Uterus (tissue), 4 donors: ENCODE data around the gene CD22. TPM values are rescaled to one million over a fixed set of nuclear protein-coding genes. Genes with fewer than 3 reads are reported as not detected.

Source experiments
- DNase-seq, 2 donors: peaks; one replicate each; pipeline ENCODE4 v3.0.0-alpha.2; 2019 to 2020
- H3K27ac ChIP-seq, 2 donors: fragments of 200-600 bp; sonication (generic); 1 replicate in 1 of 2; 2 replicates in 1 of 2; pipeline ENCODE4 v1.5.1; 2016 to 2018
- H3K27me3 ChIP-seq, 2 donors: fragments of 200-600 bp; sonication (generic); one replicate each; pipeline ENCODE4 v1.5.1; 2018 to 2019; ENCODE audit warnings: control low read depth in 1 of 2
- H3K36me3 ChIP-seq, 2 donors: fragments of 200-600 bp; sonication (generic); one replicate each; pipeline ENCODE4 v1.5.1; 2019; ENCODE audit warnings: control low read depth in 1 of 2
- H3K4me1 ChIP-seq, 2 donors: fragments of 200-600 bp; sonication (generic); one replicate each; pipeline ENCODE4 v1.5.1; 2018 to 2019; ENCODE audit warnings: control low read depth in 1 of 2
- H3K4me3 ChIP-seq, 2 donors: fragments of 200-600 bp; sonication (generic); 1 replicate in 1 of 2; 2 replicates in 1 of 2; pipeline ENCODE4 v1.5.1; 2018 to 2019; ENCODE audit warnings: mild to moderate bottlenecking in 1 of 2
- H3K9me3 ChIP-seq, 2 donors: fragments of 200-600 bp; sonication (generic); one replicate each; pipeline ENCODE4 v1.5.1; 2019; ENCODE audit warnings: control low read depth in 1 of 2
- POLR2A ChIP-seq, 2 donors: fragments of 450-650 bp; IDR thresholded peaks; one replicate each; pipeline ENCODE4 v1.6.1; 2016; ENCODE audit warnings: antibody characterized with exemption in 2 of 2, mild to moderate bottlenecking in 1 of 2, moderate library complexity in 1 of 2
- intact Hi-C: fragments of 100-400 bp; cut with DNase I; formaldehyde crosslinking; loops from one replicate; pipeline ENCODE4 v1.15.1; 2023; ENCODE audit warnings: low total_unique reads
- total RNA-seq, 4 donors: library from RNA; depleted of rRNA in 3 of 4; stranded (reverse); fragments of >200 nt in 3 of 4; gene quantifications; one replicate each; pipeline versions ENCODE4 v1.1.0 to v1.2.4, GENCODE V29; 2014 to 2023
- TF ChIP-seq, protein P1 (sequence below), 4 experiments: fragments of 200-600 bp in 2 of 4; fragments of 450-650 bp in 2 of 4; sonication (generic) in 2 of 4; IDR thresholded peaks; one replicate each; pipeline ENCODE4 v1.5.1; 2016 to 2019; ENCODE audit warnings: antibody characterized with exemption in 4 of 4, mild to moderate bottlenecking in 2 of 4, moderate library complexity in 1 of 4
- donor health status: DM: yes; HTN: yes; CAD: no.

CD22 gene
- total RNA-seq, 4 donors from 2014 or later = under 0.01 to 9.4 (median 1.3) TPM

DNA sequence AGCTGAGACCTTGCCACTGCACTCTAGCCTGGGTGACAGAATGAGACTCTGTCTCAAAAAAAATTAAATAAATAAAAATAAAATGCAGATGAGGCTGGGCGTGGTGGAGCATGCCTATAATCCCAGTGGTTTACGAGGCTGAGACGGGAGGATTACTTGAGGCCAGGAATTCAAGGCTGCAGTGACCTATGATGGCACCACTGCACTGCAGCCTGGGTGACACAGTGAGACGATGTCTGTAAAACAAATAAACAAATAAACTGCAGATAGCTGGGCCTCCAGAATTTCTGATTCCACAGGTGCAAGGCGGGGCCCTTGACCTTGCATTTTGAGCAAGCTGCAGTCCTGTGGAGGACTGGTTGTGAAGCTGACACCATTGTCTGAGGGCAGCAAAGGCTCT, 40.1 kb upstream of the CD22 start:
- Histone ChIP-seq H3K27me3 (no peaks in the 10 kb centered on the region), H3K9me3 (no peaks in the 10 kb centered on the region), H3K27ac (no peak overlapping the region), H3K4me3 (no peak overlapping the region), H3K4me1 (no peaks in the 10 kb centered on the region), H3K36me3 (no peaks in the 10 kb centered on the region)
- TF ChIP-seq, protein P1, sequence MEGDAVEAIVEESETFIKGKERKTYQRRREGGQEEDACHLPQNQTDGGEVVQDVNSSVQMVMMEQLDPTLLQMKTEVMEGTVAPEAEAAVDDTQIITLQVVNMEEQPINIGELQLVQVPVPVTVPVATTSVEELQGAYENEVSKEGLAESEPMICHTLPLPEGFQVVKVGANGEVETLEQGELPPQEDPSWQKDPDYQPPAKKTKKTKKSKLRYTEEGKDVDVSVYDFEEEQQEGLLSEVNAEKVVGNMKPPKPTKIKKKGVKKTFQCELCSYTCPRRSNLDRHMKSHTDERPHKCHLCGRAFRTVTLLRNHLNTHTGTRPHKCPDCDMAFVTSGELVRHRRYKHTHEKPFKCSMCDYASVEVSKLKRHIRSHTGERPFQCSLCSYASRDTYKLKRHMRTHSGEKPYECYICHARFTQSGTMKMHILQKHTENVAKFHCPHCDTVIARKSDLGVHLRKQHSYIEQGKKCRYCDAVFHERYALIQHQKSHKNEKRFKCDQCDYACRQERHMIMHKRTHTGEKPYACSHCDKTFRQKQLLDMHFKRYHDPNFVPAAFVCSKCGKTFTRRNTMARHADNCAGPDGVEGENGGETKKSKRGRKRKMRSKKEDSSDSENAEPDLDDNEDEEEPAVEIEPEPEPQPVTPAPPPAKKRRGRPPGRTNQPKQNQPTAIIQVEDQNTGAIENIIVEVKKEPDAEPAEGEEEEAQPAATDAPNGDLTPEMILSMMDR (IDR thresholded peaks at IDR 0.05) = no peak
- no peak for TF ChIP-seq POLR2A (IDR thresholded peaks at IDR 0.05)
- DNase-seq = no peak
- intact Hi-C loops = no loop called here

DNA sequence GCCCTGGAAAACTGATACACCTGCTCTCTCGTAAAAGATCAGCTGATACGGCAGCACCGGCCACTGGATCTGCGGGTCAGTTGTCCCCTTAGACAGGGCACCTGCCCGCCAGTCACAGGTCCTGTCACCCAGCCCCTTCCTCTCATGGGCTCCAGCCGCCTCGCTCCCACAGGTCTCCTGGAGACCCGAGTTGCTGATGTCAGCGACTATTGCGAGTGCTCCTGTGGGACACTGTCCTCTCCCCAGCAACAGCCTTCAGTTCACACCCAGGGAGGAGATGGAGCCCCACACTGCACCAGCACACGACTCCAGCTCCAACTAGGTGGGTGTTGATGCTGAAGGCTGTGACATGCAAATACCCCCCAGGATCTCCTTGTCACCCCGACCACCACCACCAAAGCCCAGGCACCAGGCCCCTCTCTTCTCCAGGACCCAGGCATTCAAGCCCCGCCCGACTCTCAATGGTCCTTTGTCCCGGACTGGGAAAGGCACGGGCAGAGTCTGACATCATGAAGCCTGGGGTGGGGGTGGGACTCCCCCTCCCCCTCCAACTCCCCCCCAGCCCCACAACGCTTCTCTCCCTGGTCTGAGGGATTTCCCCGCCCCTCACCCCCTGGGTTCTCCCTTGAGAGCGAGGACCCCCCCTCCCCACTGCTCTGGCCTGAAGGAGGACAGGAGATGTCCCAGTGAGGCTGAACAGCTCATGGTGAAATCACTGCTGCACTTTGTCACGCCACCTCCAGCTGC, 38.4 kb upstream of the CD22 start:
- no peak overlapping the region for H3K27ac ChIP-seq
- DNase-seq = no peak
- intact Hi-C loops = no loop called here
- no peaks in the 10 kb centered on the region for H3K27me3 ChIP-seq
- H3K36me3 ChIP-seq = no peaks in the 10 kb centered on the region
- no peaks in the 10 kb centered on the region for H3K4me1 ChIP-seq
- TF ChIP-seq POLR2A (IDR thresholded peaks at IDR 0.05) = no peak
- TF ChIP-seq, protein P1 (IDR thresholded peaks at IDR 0.05) = no peak
- no peaks in the 10 kb centered on the region for H3K9me3 ChIP-seq
- no peak overlapping the region for H3K4me3 ChIP-seq

DNA sequence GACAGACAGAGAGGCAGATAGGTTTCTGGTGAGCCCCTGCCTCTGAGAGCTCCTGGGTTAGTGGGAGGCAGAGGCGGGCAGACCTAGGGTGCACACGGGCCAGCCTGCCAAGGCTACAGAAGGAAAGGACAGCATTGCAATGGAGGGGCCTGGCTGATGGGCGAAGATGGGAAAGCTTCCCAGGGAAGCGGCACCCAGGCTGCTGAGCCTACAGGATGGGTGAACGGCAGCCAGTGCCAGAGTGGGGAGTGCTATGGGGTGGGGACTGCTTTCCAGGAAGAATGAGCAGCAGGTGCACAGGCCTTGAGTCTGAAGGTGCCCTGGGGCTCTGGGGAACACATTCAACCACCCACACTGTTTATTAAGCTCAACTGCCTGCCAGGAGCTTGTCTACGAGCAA, 37.7 kb upstream of the CD22 start:
- DNase-seq = no peak
- no peaks in the 10 kb centered on the region for H3K4me1 ChIP-seq
- no peaks in the 10 kb centered on the region for H3K9me3 ChIP-seq
- H3K27me3 ChIP-seq = no peaks in the 10 kb centered on the region
- intact Hi-C loops = no loop called here
- H3K4me3 ChIP-seq = no peak overlapping the region
- H3K36me3 ChIP-seq = no peaks in the 10 kb centered on the region
- TF ChIP-seq, protein P1 (IDR thresholded peaks at IDR 0.05) = no peak
- no peak for TF ChIP-seq POLR2A (IDR thresholded peaks at IDR 0.05)
- H3K27ac ChIP-seq = no peak overlapping the region

DNA sequence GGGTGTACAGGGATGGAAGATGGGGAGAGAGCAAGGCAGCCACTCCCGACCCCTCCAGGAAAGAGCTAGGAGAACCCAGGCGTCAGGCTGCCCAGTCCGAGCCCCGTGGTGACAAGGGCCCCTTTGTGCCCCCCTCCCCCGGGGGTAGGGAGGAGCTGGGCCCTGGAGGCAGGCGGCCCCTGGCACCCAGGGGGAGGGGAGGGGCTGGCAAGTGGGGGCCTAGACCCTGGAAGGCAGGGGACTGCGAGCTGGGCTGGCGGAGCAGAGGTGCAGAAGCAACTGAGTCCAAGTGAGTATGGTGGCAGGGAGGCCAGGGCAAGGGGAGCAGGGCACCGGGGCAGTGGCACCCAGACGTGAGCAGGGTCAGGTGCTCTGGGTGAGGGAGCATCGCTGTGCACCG, 37.1 kb upstream of the CD22 start, which contains the start of gene MAG:
Gene MAG, plus strand, starts transcription at position 246 of the 400 bp plus-strand sequence. CDS start 3,248 bp downstream, outside the sequence.
- DNase-seq = no peak
- Histone ChIP-seq H3K4me3 (no peak within 1 kb of the TSS), H3K36me3 (no peaks in the 10 kb centered on the region), H3K27me3 (no peaks in the 10 kb centered on the region), H3K27ac (no peak within 1 kb of the TSS), H3K9me3 (no peaks in the 10 kb centered on the region), H3K4me1 (no peaks in the 10 kb centered on the region)
- intact Hi-C loops = no loop called here
- TF ChIP-seq POLR2A (IDR thresholded peaks at IDR 0.05) = no peak
- TF ChIP-seq, protein P1 (IDR thresholded peaks at IDR 0.05) = no peak

DNA sequence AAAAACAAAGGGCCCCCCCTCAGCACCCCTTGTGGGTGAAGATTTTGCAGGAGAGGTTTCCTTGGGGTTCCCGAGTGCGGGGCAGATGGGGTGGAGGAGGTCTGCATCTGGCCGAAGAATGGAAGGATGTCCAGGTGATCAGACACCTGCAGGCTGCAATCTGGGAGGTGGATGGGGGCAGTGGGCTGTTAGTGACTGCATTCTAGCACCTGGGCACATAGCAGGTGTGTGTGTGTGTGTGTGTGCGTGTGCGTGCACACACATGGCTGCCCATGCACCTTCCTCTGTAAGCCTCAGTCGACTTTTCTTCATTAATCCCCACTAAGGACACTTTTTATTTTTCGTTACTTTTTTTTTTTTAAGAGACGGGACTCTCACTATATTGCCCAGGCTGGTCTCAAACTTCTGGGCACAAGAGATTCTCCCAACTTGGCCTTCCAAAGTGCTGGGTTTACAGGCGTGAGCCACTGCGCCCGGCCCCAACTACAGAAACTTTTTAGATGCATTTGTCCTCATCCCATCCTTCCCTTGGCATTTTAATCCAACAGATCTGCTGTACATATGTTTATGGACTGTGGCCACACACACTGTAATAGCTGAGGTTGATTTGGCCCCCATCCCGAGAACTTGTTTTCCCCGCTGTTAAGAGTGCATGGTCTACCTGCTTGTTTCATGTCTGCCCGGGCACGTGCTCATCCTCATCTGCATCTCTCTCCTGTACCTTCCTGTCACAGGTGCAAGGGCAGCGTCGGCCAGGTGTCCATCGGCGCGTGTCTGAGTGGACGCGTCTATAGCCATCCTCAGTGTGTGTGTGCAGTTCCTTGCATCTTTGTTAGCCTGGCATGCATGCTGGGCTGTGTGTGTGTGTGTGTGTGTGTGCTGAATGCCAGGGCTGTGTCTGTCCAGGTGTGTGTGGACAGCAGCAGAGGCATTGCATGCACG, 36.3 kb upstream of the CD22 start:
- Histone ChIP-seq H3K36me3 (no peaks in the 10 kb centered on the region), H3K4me1 (no peaks in the 10 kb centered on the region), H3K27ac (no peak overlapping the region), H3K27me3 (no peaks in the 10 kb centered on the region), H3K4me3 (no peak overlapping the region), H3K9me3 (no peaks in the 10 kb centered on the region)
- TF ChIP-seq POLR2A (IDR thresholded peaks at IDR 0.05) = no peak
- TF ChIP-seq, protein P1 (IDR thresholded peaks at IDR 0.05) = no peak
- no peak for DNase-seq
- intact Hi-C loops = no loop called here
